Activated naive CD4-positive, alpha-beta T cell treated with anti-CD3 and anti-CD28 coated beads, Interleukin-2, amount 50 U/mL, for 72 hours (primary cell): ENCODE measurements around the gene CD34. TPM values are rescaled to one million over a fixed set of nuclear protein-coding genes. Genes with fewer than 3 reads are reported as not detected.

Experiments
- ATAC-seq, 2 donors: fragments of 150-1000 bp; cut with Tn5 transposase; 2 replicates each; pipeline ENCODE4 v1.10.0; 2021; ENCODE audit warnings: mild to moderate bottlenecking in 2 of 2, moderate library complexity in 2 of 2
- DNase-seq, 2 donors: peaks; one replicate each; pipeline ENCODE4 v3.0.0; 2021 to 2022; ENCODE audit warnings: low spot score in 2 of 2
- H3K27ac Mint-ChIP-seq, 2 donors: one replicate each; pipeline ENCODE4 v1.8.0; 2022; ENCODE audit warnings: mild to moderate bottlenecking in 2 of 2, mixed read lengths in 2 of 2
- H3K36me3 Mint-ChIP-seq, 2 donors: one replicate each; pipeline ENCODE4 v1.8.0; 2022; ENCODE audit warnings: mixed read lengths in 2 of 2
- H3K9me3 Mint-ChIP-seq, 2 donors: one replicate each; pipeline ENCODE4 v1.8.0; 2022; ENCODE audit warnings: mixed read lengths in 2 of 2
- total RNA-seq, 2 donors: library from RNA; stranded (reverse); gene quantifications; one replicate each; pipeline ENCODE4 v1.2.3, GENCODE V29; 2022

Gene CD34
- total RNA-seq, 2 donors from 2014 or later = 0.07 to 0.16 TPM

GRCh38 chr1:207911856-207912760 lies 1.2 kb upstream of the CD34 start:
- Mint-ChIP-seq H3K36me3 (peaks cover 6 to 16% of the 10 kb centered on the region in 2 donors), H3K27ac (no peak overlapping the region), H3K9me3 (no peaks in the 10 kb centered on the region)
- no peak for DNase-seq
- no peak for ATAC-seq

GRCh38 chr1:207909687-207910086 lies 1.2 kb downstream of the CD34 start:
- no peak for DNase-seq
- Mint-ChIP-seq H3K36me3 (peaks cover 6 to 16% of the 10 kb centered on the region in 2 donors), H3K27ac (no peak overlapping the region), H3K9me3 (no peaks in the 10 kb centered on the region)
- no peak for ATAC-seq

- ATAC-seq = no peak
- H3K27ac Mint-ChIP-seq = no peak overlapping the region
- no peak for DNase-seq
- H3K36me3 Mint-ChIP-seq = peaks cover 6 to 16% of the 10 kb centered on the region in 2 donors
- no peaks in the 10 kb centered on the region for H3K9me3 Mint-ChIP-seq
Measured at GRCh38 chr1:207908107-207908734, 2.7 kb downstream of the CD34 start.

GRCh38 chr1:207904391-207904790 lies 6.5 kb downstream of the CD34 start:
- Mint-ChIP-seq H3K27ac (peak overlapping the region in 1 of 2 donors; percentile 12), H3K36me3 (peaks cover 0 to under 1% of the 10 kb centered on the region in 2 donors), H3K9me3 (no peaks in the 10 kb centered on the region)
- DNase-seq (no peak), ATAC-seq (no peak)

GRCh38 chr1:207903767-207904166 lies 7.2 kb downstream of the CD34 start:
- H3K27ac Mint-ChIP-seq = peak overlapping the region in 1 of 2 donors; percentile 69
- no peaks in the 10 kb centered on the region for H3K36me3 Mint-ChIP-seq
- ATAC-seq (no peak), DNase-seq (no peak)
- no peaks in the 10 kb centered on the region for H3K9me3 Mint-ChIP-seq

- Mint-ChIP-seq H3K27ac (no peak overlapping the region), H3K36me3 (no peaks in the 10 kb centered on the region), H3K9me3 (no peaks in the 10 kb centered on the region)
- ATAC-seq (no peak), DNase-seq (no peak)
Measured at GRCh38 chr1:207903053-207903452, 7.9 kb downstream of the CD34 start.

- no peak for ATAC-seq
- no peaks in the 10 kb centered on the region for H3K9me3 Mint-ChIP-seq
- no peaks in the 10 kb centered on the region for H3K36me3 Mint-ChIP-seq
- no peak overlapping the region for H3K27ac Mint-ChIP-seq
- no peak for DNase-seq
Measured at GRCh38 chr1:207902566-207902965, 8.4 kb downstream of the CD34 start.

- DNase-seq (no peak), ATAC-seq (no peak)
- H3K27ac Mint-ChIP-seq = no peak overlapping the region
- no peaks in the 10 kb centered on the region for H3K36me3 Mint-ChIP-seq
- H3K9me3 Mint-ChIP-seq = no peaks in the 10 kb centered on the region
Measured at GRCh38 chr1:207901041-207901653, 9.8 kb downstream of the CD34 start.

- no peak for DNase-seq
- Mint-ChIP-seq H3K9me3 (no peaks in the 10 kb centered on the region), H3K27ac (no peak overlapping the region), H3K36me3 (no peaks in the 10 kb centered on the region)
- no peak for ATAC-seq
Measured at GRCh38 chr1:207898836-207899235, 12.1 kb downstream of the CD34 start.

- H3K27ac Mint-ChIP-seq = no peak overlapping the region
Measured at GRCh38 chr1:207898260-207898659, 12.7 kb downstream of the CD34 start.

GRCh38 chr1:207897188-207897587 lies 13.7 kb downstream of the CD34 start:
- DNase-seq = no peak
- Mint-ChIP-seq H3K27ac (no peak overlapping the region), H3K9me3 (no peaks in the 10 kb centered on the region), H3K36me3 (no peaks in the 10 kb centered on the region)
- ATAC-seq = no peak

More at GRCh38 chr1:207898260-207898659, 12.7 kb downstream of the CD34 start:
- Mint-ChIP-seq H3K36me3 (no peaks in the 10 kb centered on the region), H3K9me3 (no peaks in the 10 kb centered on the region)
- DNase-seq = no peak
- ATAC-seq = no peak

GRCh38 chr1:207896547-207896946 lies 14.4 kb downstream of the CD34 start:
- no peak for ATAC-seq
- no peak for DNase-seq
- Mint-ChIP-seq H3K27ac (no peak overlapping the region), H3K36me3 (no peaks in the 10 kb centered on the region), H3K9me3 (no peaks in the 10 kb centered on the region)

GRCh38 chr1:207894704-207895103 lies 16.2 kb downstream of the CD34 start:
- DNase-seq (no peak), ATAC-seq (no peak)
- Mint-ChIP-seq H3K9me3 (no peaks in the 10 kb centered on the region), H3K27ac (no peak overlapping the region), H3K36me3 (no peaks in the 10 kb centered on the region)

GRCh38 chr1:207893737-207894582 lies 17.0 kb downstream of the CD34 start:
- ATAC-seq = no peak
- no peaks in the 10 kb centered on the region for H3K36me3 Mint-ChIP-seq

GRCh38 chr1:207892764-207893163 lies 18.2 kb downstream of the CD34 start:
- Mint-ChIP-seq H3K27ac (no peak overlapping the region), H3K9me3 (no peaks in the 10 kb centered on the region), H3K36me3 (no peaks in the 10 kb centered on the region)
- ATAC-seq (no peak), DNase-seq (no peak)

More at GRCh38 chr1:207893737-207894582, 17.0 kb downstream of the CD34 start:
- no peak for DNase-seq
- no peak overlapping the region for H3K27ac Mint-ChIP-seq
- H3K9me3 Mint-ChIP-seq = no peaks in the 10 kb centered on the region

- no peak overlapping the region for H3K27ac Mint-ChIP-seq
- DNase-seq (no peak), ATAC-seq (no peak)
- no peaks in the 10 kb centered on the region for H3K36me3 Mint-ChIP-seq
- no peaks in the 10 kb centered on the region for H3K9me3 Mint-ChIP-seq
Measured at GRCh38 chr1:207891148-207891547, 19.8 kb downstream of the CD34 start.
